Activated naive CD8-positive, alpha-beta T cell treated with anti-CD3 and anti-CD28 coated beads, Interleukin-2, amount 50 U/mL, for 16 hours (primary cell): Measurements from ENCODE around the gene SLC2A5.

Source experiments
- DNase-seq: peaks from one replicate; pipeline ENCODE4 v3.0.0-alpha.2; 2020; ENCODE audit warnings: low read depth, low spot score

Gene SLC2A5

GRCh38 chr1:9093091-9093490 lies 23.7 kb upstream of the SLC2A5 start:
- no peak for DNase-seq

- DNase-seq = no peak
These were observed 19.4 kb upstream of the SLC2A5 start for GRCh38 chr1:9088807-9089206.

GRCh38 chr1:9087411-9088125 lies 18.1 kb upstream of the SLC2A5 start:
- no peak for DNase-seq

GRCh38 chr1:9086796-9087195 lies 17.4 kb upstream of the SLC2A5 start:
- no peak for DNase-seq

GRCh38 chr1:9086045-9086444 lies 16.6 kb upstream of the SLC2A5 start:
- DNase-seq = no peak

GRCh38 chr1:9085306-9085940 lies 16.0 kb upstream of the SLC2A5 start:
- DNase-seq = no peak

- no peak for DNase-seq
These were observed 15.5 kb upstream of the SLC2A5 start for GRCh38 chr1:9084906-9085305.

- DNase-seq = no peak
These were observed 12.0 kb upstream of the SLC2A5 start for GRCh38 chr1:9081473-9081872.

GRCh38 chr1:9080705-9081291 lies 11.4 kb upstream of the SLC2A5 start:
- no peak for DNase-seq

GRCh38 chr1:9079988-9080704 lies 10.7 kb upstream of the SLC2A5 start:
- DNase-seq = no peak

- DNase-seq = no peak
These were observed 9.5 kb upstream of the SLC2A5 start for GRCh38 chr1:9078752-9079500.

GRCh38 chr1:9078015-9078751 lies 8.7 kb upstream of the SLC2A5 start:
- no peak for DNase-seq

GRCh38 chr1:9075022-9075421 lies 5.6 kb upstream of the SLC2A5 start:
- DNase-seq = no peak

GRCh38 chr1:9073143-9073542 lies 3.7 kb upstream of the SLC2A5 start:
- no peak for DNase-seq

- no peak for DNase-seq
These were observed 2.3 kb upstream of the SLC2A5 start for GRCh38 chr1:9071554-9072235.

GRCh38 chr1:9070486-9070885 lies 1.1 kb upstream of the SLC2A5 start:
- DNase-seq = no peak

- no peak for DNase-seq
These were observed 482 bp downstream of the SLC2A5 start for GRCh38 chr1:9068981-9069325.

- no peak for DNase-seq
These were observed 2.3 kb downstream of the SLC2A5 start for GRCh38 chr1:9066945-9067807.

GRCh38 chr1:9065213-9065751 lies 4.2 kb downstream of the SLC2A5 start:
- DNase-seq = no peak
